Calu3 (cell line): ENCODE data around the gene GFRA1. TPM values are rescaled to one million over a fixed set of nuclear protein-coding genes. Genes with fewer than 3 reads are reported as not detected.

Experiments used
- BruUV-seq: library from RNA; stranded (reverse); fragments of 400-500 nt; replicated peaks from 2 replicates; lab custom pipeline; 2021; lab: Mats Ljungman, UMichigan
- CTCF ChIA-PET: fragments of 300-600 bp; sonication (Branson Sonifier 250); formaldehyde crosslinking; loops from one replicate; lab custom pipeline; 2022; ENCODE audit warnings: antibody characterized with exemption; lab: Charles Lee
- DNase-seq: peaks from one replicate; pipeline ENCODE4 v3.0.0; 2022
- H3K27ac Mint-ChIP-seq: one replicate; pipeline ENCODE4 v1.8.0; 2022; ENCODE audit warnings: mixed read lengths; ENCODE audit not compliant: unreplicated experiment
- H3K27me3 Mint-ChIP-seq: one replicate; pipeline ENCODE4 v1.8.0; 2022; ENCODE audit warnings: mixed read lengths; ENCODE audit not compliant: unreplicated experiment
- H3K36me3 Mint-ChIP-seq: one replicate; pipeline ENCODE4 v1.8.0; 2022; ENCODE audit warnings: mild to moderate bottlenecking, moderate library complexity, mixed read lengths; ENCODE audit not compliant: insufficient read depth, unreplicated experiment
- H3K4me1 Mint-ChIP-seq: one replicate; pipeline ENCODE4 v1.8.0; 2022; ENCODE audit warnings: mild to moderate bottlenecking, low read depth, mixed read lengths; ENCODE audit not compliant: unreplicated experiment
- H3K4me3 Mint-ChIP-seq: one replicate; pipeline ENCODE4 v1.8.0; 2022; ENCODE audit warnings: mild to moderate bottlenecking, low read depth, moderate library complexity, mixed read lengths; ENCODE audit not compliant: unreplicated experiment
- H3K9me3 Mint-ChIP-seq: one replicate; pipeline ENCODE4 v1.8.0; 2022; ENCODE audit warnings: low read depth, mixed read lengths; ENCODE audit not compliant: unreplicated experiment
- CTCF ChIP-seq: fragments of 200-600 bp; IDR thresholded peaks from one replicate; pipeline ENCODE4 v1.8.0; 2022; ENCODE audit warnings: antibody characterized with exemption; ENCODE audit not compliant: unreplicated experiment
- intact Hi-C: fragments of 100-400 bp; cut with micrococcal nuclease; formaldehyde crosslinking; loops from one replicate; pipeline ENCODE4 v1.10.0; 2022; ENCODE audit not compliant: unreplicated experiment
- total RNA-seq: library from RNA; stranded (reverse); gene quantifications from 2 replicates; pipeline ENCODE4 v1.2.3, GENCODE V29; 2022

Gene GFRA1
- total RNA-seq, 1 experiment from 2014 or later, result not detected

- H3K4me1 Mint-ChIP-seq, result no peaks in the 10 kb centered on the region
- intact Hi-C loops, result no loop called here
- no peak for TF ChIP-seq CTCF
- H3K9me3 Mint-ChIP-seq, result peaks cover 5% of the 10 kb centered on the region
- peaks cover 11% of the 10 kb centered on the region for H3K27me3 Mint-ChIP-seq
- DNase-seq, result no peak
- no peaks in the 10 kb centered on the region for H3K36me3 Mint-ChIP-seq
- CTCF ChIA-PET, result no interaction called here
- H3K27ac Mint-ChIP-seq, result no peak overlapping the region
- H3K4me3 Mint-ChIP-seq, result no peak overlapping the region
- no TSS peak for BruUV-seq
These were observed 125.7 kb downstream of the GFRA1 start for GRCh38 chr10:116147147-116147905.

GRCh38 chr10:116146372-116147140, 126.5 kb downstream of the GFRA1 start:
- Mint-ChIP-seq H3K36me3 (no peaks in the 10 kb centered on the region), H3K27ac (no peak overlapping the region), H3K27me3 (peaks cover 4% of the 10 kb centered on the region), H3K4me1 (no peaks in the 10 kb centered on the region), H3K9me3 (peaks cover 5% of the 10 kb centered on the region), H3K4me3 (no peak overlapping the region)
- DNase-seq, result no peak
- BruUV-seq, result no TSS peak
- intact Hi-C loops, result no loop called here
- TF ChIP-seq CTCF, result no peak
- CTCF ChIA-PET, result no interaction called here

- no peak for TF ChIP-seq CTCF
- Mint-ChIP-seq H3K27me3 (no peaks in the 10 kb centered on the region), H3K4me1 (no peaks in the 10 kb centered on the region), H3K27ac (no peak overlapping the region), H3K4me3 (no peak overlapping the region), H3K36me3 (no peaks in the 10 kb centered on the region), H3K9me3 (peaks cover 2% of the 10 kb centered on the region)
- no TSS peak for BruUV-seq
- intact Hi-C loops, result no loop called here
- no peak for DNase-seq
- CTCF ChIA-PET, result no interaction called here
These were observed 129.3 kb downstream of the GFRA1 start for GRCh38 chr10:116143673-116144222.

GRCh38 chr10:116141855-116142254, 131.2 kb downstream of the GFRA1 start:
- Mint-ChIP-seq H3K36me3 (no peaks in the 10 kb centered on the region), H3K27me3 (no peaks in the 10 kb centered on the region), H3K4me1 (no peaks in the 10 kb centered on the region), H3K9me3 (peaks cover 2% of the 10 kb centered on the region), H3K27ac (no peak overlapping the region), H3K4me3 (no peak overlapping the region)
- CTCF ChIA-PET, result no interaction called here
- DNase-seq, result no peak
- BruUV-seq, result no TSS peak
- intact Hi-C loops, result no loop called here
- TF ChIP-seq CTCF, result no peak
